Hepatocyte (in vitro differentiated cells): Measurements from ENCODE around the gene NAA30.

Source experiments
- CTCF ChIP-seq: fragments of 200-600 bp; sonication (generic); IDR thresholded peaks from 2 replicates; pipeline ENCODE4 v1.5.1; 2016; ENCODE audit warnings: antibody characterized with exemption, mild to moderate bottlenecking; ENCODE audit not compliant: poor library complexity
- EZH2 ChIP-seq: fragments of 200-600 bp; sonication (generic); IDR thresholded peaks from 2 replicates; pipeline ENCODE4 v1.6.1; 2016; ENCODE audit warnings: antibody characterized with exemption, mild to moderate bottlenecking, borderline replicate concordance

- TF ChIP-seq CTCF (no peak), EZH2 (no peak)
Measured at GRCh38 chr14:57420033-57420432, 29.6 kb downstream of the NAA30 start.
